Measurements from ENCODE around the gene GPER1. TPM values are rescaled to one million over a fixed set of nuclear protein-coding genes. Genes with fewer than 3 reads are reported as not detected.

Gene GPER1
- total RNA-seq, 2 experiments from 2014 or later = not detected

- Mint-ChIP-seq H3K9me3 (no peaks in the 10 kb centered on the region), H3K27ac (no peak overlapping the region), H3K27me3 (no peaks in the 10 kb centered on the region), H3K4me1 (ENCODE audit: low read depth) (peaks cover 34% of the 10 kb centered on the region), H3K36me3 (ENCODE audit: low read depth) (peaks cover 9% of the 10 kb centered on the region), H3K4me3 (peak overlapping the region; percentile 60)
- ATAC-seq (ENCODE audit: poor library complexity) (no peak), DNase-seq (peak in 1 of 14 experiments; percentile 45)
- TF ChIP-seq CTCF (IDR thresholded peaks at IDR 0.05) = no peak
- Histone ChIP-seq H3K4me1 (ENCODE audit: insufficient read depth, low read length) (peaks cover 41% of the 10 kb centered on the region), H3K36me3 (ENCODE audit: insufficient read depth, low read length) (no peaks in the 10 kb centered on the region), H3K9me3 (ENCODE audit: control insufficient read depth in 1 of 2, insufficient read depth in 1 of 2, low read length in 2 of 2) (no peaks in the 10 kb centered on the region), H3K27me3 (ENCODE audit: control insufficient read depth in 1 of 2, insufficient read depth in 2 of 2, low read length in 2 of 2) (no peaks in the 10 kb centered on the region), H3K4me3 (ENCODE audit: low read length) (no peak overlapping the region), H3K27ac (ENCODE audit: low read depth in 1 of 2, low read length in 2 of 2) (no peak overlapping the region)
- ChIA-PET POLR2A (no interaction called here), CTCF (interaction anchor here (1.1 to 4.4 kb wide), 2 partner anchors 24 to 49 kb away, joined by 3 to 34 read pairs; no protein-coding TSS in a partner anchor)
- intact Hi-C loops (cut with DNase I, micrococcal nuclease) = loop anchor here in 1 of 2 experiments (10.0 kb wide), 1 partner anchor 227 kb away; no protein-coding TSS in a partner anchor
Observed at GRCh38 chr7:1041551-1042491, 46.1 kb upstream of the GPER1 start.

- no peaks in the 10 kb centered on the region for H3K27me3 ChIP-seq (ENCODE audit: control insufficient read depth in 1 of 2, insufficient read depth in 2 of 2, low read length in 2 of 2)
- peaks cover 47% of the 10 kb centered on the region for H3K4me1 ChIP-seq (ENCODE audit: insufficient read depth, low read length)
- intact Hi-C loops (cut with DNase I, micrococcal nuclease) = loop anchor here in 1 of 2 experiments (10.0 kb wide), 1 partner anchor 228 kb away; no protein-coding TSS in a partner anchor
- ATAC-seq (ENCODE audit: poor library complexity) (no peak), DNase-seq (peak in 1 of 14 experiments; percentile 40)
- Mint-ChIP-seq H3K36me3 (ENCODE audit: low read depth) (peaks cover 9% of the 10 kb centered on the region), H3K4me1 (ENCODE audit: low read depth) (peaks cover 40% of the 10 kb centered on the region), H3K4me3 (peak overlapping the region; percentile 51), H3K27ac (no peak overlapping the region), H3K9me3 (no peaks in the 10 kb centered on the region), H3K27me3 (no peaks in the 10 kb centered on the region)
- H3K27ac ChIP-seq (ENCODE audit: low read depth in 1 of 2, low read length in 2 of 2) = no peak overlapping the region
- H3K36me3 ChIP-seq (ENCODE audit: insufficient read depth, low read length) = no peaks in the 10 kb centered on the region
- CTCF ChIA-PET = interaction anchor here (1.1 to 4.4 kb wide), 2 partner anchors 23 to 50 kb away, joined by 3 to 34 read pairs; no protein-coding TSS in a partner anchor
- POLR2A ChIA-PET = no interaction called here
- no peak overlapping the region for H3K4me3 ChIP-seq (ENCODE audit: low read length)
- H3K9me3 ChIP-seq (ENCODE audit: control insufficient read depth in 1 of 2, insufficient read depth in 1 of 2, low read length in 2 of 2) = no peaks in the 10 kb centered on the region
- TF ChIP-seq CTCF (IDR thresholded peaks at IDR 0.05) = no peak
Observed at GRCh38 chr7:1042492-1042833, 45.5 kb upstream of the GPER1 start.

- no peak for ATAC-seq (ENCODE audit: poor library complexity)
- intact Hi-C loops (cut with DNase I, micrococcal nuclease) = loop anchor here in 1 of 2 experiments (10.0 kb wide), 1 partner anchor 229 kb away; no protein-coding TSS in a partner anchor
- Histone ChIP-seq H3K4me1 (ENCODE audit: insufficient read depth, low read length) (peaks cover 59% of the 10 kb centered on the region), H3K36me3 (ENCODE audit: insufficient read depth, low read length) (no peaks in the 10 kb centered on the region), H3K27ac (ENCODE audit: low read depth in 1 of 2, low read length in 2 of 2) (peak overlapping the region in 1 of 2 donors; percentile 10), H3K27me3 (ENCODE audit: control insufficient read depth in 1 of 2, insufficient read depth in 2 of 2, low read length in 2 of 2) (no peaks in the 10 kb centered on the region), H3K9me3 (ENCODE audit: control insufficient read depth in 1 of 2, insufficient read depth in 1 of 2, low read length in 2 of 2) (no peaks in the 10 kb centered on the region), H3K4me3 (ENCODE audit: low read length) (peak overlapping the region; percentile 50)
- Mint-ChIP-seq H3K27me3 (no peaks in the 10 kb centered on the region), H3K27ac (peak overlapping the region; percentile 75), H3K4me3 (peak overlapping the region; percentile 89), H3K9me3 (no peaks in the 10 kb centered on the region), H3K36me3 (ENCODE audit: low read depth) (peaks cover 9% of the 10 kb centered on the region), H3K4me1 (ENCODE audit: low read depth) (peaks cover 52% of the 10 kb centered on the region)
- TF ChIP-seq CTCF (IDR thresholded peaks at IDR 0.05) = no peak
- no peak for DNase-seq
- ChIA-PET POLR2A (interaction anchor here (0.7 to 2.3 kb wide), 10 partner anchors 10 to 167 kb away, joined by 3 to 11 read pairs (median 4); partner anchors contain the start of genes COX19 and GET4), CTCF (interaction anchor here (0.9 to 9.4 kb wide), 5 partner anchors 15 to 70 kb away, joined by 3 to 73 read pairs (median 9); no protein-coding TSS in a partner anchor)
Observed at GRCh38 chr7:1043552-1044188, 44.2 kb upstream of the GPER1 start.

Data from CD4-positive, alpha-beta T cell (primary cell).